ENCODE measurements around the gene UQCRHL.

GRCh38 chr1:15833069-15833679 lies 25.7 kb upstream of the UQCRHL start:
- TF ChIP-seq SREBF2 (IDR thresholded peaks at IDR 0.05; ENCODE audit: low read length): no peak
- no peak for TF ChIP-seq RFX5 (IDR thresholded peaks at IDR 0.05; ENCODE audit: low read depth, low read length)
- no peak for TF ChIP-seq POLR2AphosphoS2 (IDR thresholded peaks at IDR 0.05; ENCODE audit: low read depth, low read length)
- no peak for TF ChIP-seq CTCF (IDR thresholded peaks at IDR 0.05 in 2 of 3, conservative IDR thresholded peaks at IDR 0.05 in 1 of 3; ENCODE audit: control insufficient read depth in 2 of 3, extremely low read depth in 1 of 3, insufficient read depth in 1 of 3, low read depth in 3 of 3, low read length in 3 of 3)
- TF ChIP-seq MEF2A (IDR thresholded peaks at IDR 0.05; ENCODE audit: insufficient read depth, low read depth, low read length): no peak
- no peak for TF ChIP-seq GABPA (IDR thresholded peaks at IDR 0.05; ENCODE audit: low read depth)
- TF ChIP-seq SPI1 (IDR thresholded peaks at IDR 0.05; ENCODE audit: borderline replicate concordance, insufficient read depth, low read depth, low read length): no peak
- TF ChIP-seq POLR2A (IDR thresholded peaks at IDR 0.05; ENCODE audit: low read depth, low read length): no peak
